HG03135 (cell line): Measurements from ENCODE around the gene BRIP1.
A peak's percentile ranks its signal among the peaks of the same experiment; 100 is the strongest.
"Not testable (repeated sequence)": the region's sequence is repeated elsewhere in the genome, so short reads cannot be mapped to it uniquely, and the experiment has no call there.

Source experiments
- ATAC-seq: cut with Tn5 transposase; IDR thresholded peaks from one replicate; pipeline ENCODE4 v1.9.1; 2021; ENCODE audit warnings: mild to moderate bottlenecking, moderate library complexity; ENCODE audit not compliant: unreplicated experiment

BRIP1 gene

GRCh38 chr17:61862975-61863800 lies at the start of gene BRIP1:
Gene BRIP1 (minus strand): TSS chr17:61863528. CDS start chr17:61861539, 1,989 bp downstream.
- ATAC-seq = peak; percentile 91

- no peak for ATAC-seq
Measured at GRCh38 chr17:61908292-61909037, 45.1 kb upstream of the BRIP1 start.

GRCh38 chr17:61907361-61907760 lies 44.0 kb upstream of the BRIP1 start:
- ATAC-seq = no peak

GRCh38 chr17:61904094-61904710 lies 40.9 kb upstream of the BRIP1 start:
- ATAC-seq = peak; percentile 86

- ATAC-seq = no peak
Measured at GRCh38 chr17:61903251-61903650, 39.9 kb upstream of the BRIP1 start.

GRCh38 chr17:61897548-61898180 lies 34.3 kb upstream of the BRIP1 start:
- no peak for ATAC-seq

- ATAC-seq = no peak
Measured at GRCh38 chr17:61895391-61895790, 32.1 kb upstream of the BRIP1 start.

GRCh38 chr17:61894310-61894709 lies 31.0 kb upstream of the BRIP1 start:
- ATAC-seq = not testable (repeated sequence)

- ATAC-seq = not testable (repeated sequence)
Measured at GRCh38 chr17:61887733-61888132, 24.4 kb upstream of the BRIP1 start.

- ATAC-seq = not testable (repeated sequence)
Measured at GRCh38 chr17:61885865-61886264, 22.5 kb upstream of the BRIP1 start.

GRCh38 chr17:61884864-61885263 lies 21.5 kb upstream of the BRIP1 start:
- ATAC-seq = no peak

GRCh38 chr17:61880589-61881102 lies 17.3 kb upstream of the BRIP1 start:
- ATAC-seq = no peak

- ATAC-seq = no peak
Measured at GRCh38 chr17:61878984-61879612, 15.8 kb upstream of the BRIP1 start.

GRCh38 chr17:61878520-61878919 lies 15.2 kb upstream of the BRIP1 start:
- no peak for ATAC-seq

- no peak for ATAC-seq
Measured at GRCh38 chr17:61877837-61878236, 14.5 kb upstream of the BRIP1 start.

GRCh38 chr17:61875804-61876203 lies 12.5 kb upstream of the BRIP1 start:
- ATAC-seq = no peak

GRCh38 chr17:61875285-61875684 lies 12.0 kb upstream of the BRIP1 start:
- no peak for ATAC-seq

- ATAC-seq = no peak
Measured at GRCh38 chr17:61874075-61874474, 10.7 kb upstream of the BRIP1 start.

GRCh38 chr17:61872099-61872498 lies 8.8 kb upstream of the BRIP1 start:
- no peak for ATAC-seq

- no peak for ATAC-seq
Measured at GRCh38 chr17:61869138-61869537, 5.8 kb upstream of the BRIP1 start.
